HG03460 (cell line): Measurements from ENCODE around the gene AP1B1.

Source experiments
- ATAC-seq: cut with Tn5 transposase; IDR thresholded peaks from one replicate; pipeline ENCODE4 v1.9.1; 2021; ENCODE audit not compliant: unreplicated experiment

Gene AP1B1

GRCh38 chr22:29334148-29334547, 54.2 kb downstream of the AP1B1 start:
- ATAC-seq: no peak

DNA sequence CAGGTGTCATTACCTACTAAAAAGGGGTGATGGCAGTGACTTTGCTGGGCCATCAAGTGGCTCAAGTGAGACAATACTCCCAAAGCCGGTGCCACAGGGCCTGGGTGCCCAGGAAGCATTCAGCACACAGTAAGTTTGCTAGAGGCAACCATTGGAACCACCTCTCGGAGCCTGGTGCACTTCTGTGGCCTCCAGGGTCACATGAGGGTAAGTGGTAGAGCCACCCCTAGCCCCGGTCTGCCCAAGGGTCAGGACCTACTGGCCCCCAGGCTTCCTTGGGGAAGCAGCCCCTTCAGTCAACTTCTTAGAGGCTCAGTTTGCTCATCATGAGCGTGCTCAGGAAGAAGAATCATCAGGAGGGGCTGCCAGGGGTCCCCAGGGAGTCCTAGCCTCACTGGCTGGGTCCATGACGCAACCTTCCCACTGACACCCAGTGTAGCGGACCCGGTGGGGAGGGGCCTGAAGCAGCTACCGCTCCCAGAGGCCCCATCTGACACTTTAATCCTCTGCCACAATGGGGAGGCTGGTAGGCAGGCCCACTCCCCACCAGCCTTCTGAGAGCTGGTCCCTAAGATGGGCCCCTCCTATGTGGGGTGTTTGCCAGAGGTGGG, 55.4 kb downstream of the AP1B1 start:
- ATAC-seq: no peak

DNA sequence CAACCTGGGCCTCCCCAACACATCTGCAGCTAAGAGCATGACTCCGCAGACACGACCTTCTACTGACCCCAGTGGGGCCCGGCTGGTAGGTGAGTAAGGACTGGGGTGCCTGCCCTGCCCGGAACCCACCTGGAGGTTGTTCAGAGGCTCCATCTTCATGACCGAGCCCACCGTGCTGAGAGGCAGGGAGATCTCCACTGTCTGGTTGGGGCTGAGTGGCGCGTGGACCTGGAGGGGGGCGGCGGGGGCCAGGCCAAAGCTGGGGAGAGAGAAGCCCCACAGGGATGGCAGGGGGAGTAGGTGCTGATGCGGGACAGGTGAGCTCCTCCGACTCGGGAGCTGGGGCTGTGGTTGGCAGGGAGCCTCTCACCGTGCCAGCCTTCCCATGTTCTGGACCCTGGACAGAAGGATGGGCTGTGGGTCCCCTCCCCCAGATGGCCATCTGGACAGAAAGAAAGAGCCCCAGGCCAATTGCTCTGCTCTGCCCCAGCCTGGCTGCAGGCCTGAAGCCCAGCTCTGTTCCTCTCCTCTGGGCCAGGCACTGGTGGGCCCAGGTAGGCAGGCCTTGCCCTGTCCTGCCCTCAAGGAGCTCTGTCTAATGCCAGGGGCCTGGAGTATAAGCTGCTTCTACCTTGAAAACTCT, 56.6 kb downstream of the AP1B1 start:
- no peak for ATAC-seq

DNA sequence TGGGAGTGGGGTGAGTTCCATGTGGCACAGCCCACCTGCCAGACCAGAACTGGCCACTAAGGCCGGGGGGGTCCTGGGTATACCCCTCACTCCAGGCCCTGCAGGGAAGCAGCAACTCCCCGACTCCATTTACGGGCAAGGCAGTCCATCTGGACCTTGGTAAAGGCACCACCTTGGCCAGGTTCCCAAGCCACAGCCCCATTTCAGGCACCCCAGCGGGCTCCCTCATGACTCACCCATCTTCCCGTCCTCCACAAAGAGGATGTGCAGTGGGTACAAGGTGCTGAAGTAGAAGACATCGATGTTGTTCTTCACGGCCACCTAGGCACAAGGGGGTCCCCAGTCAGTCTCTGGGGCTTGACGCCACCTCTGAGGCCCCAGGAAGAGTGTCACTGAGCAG, 57.2 kb downstream of the AP1B1 start:
- ATAC-seq: no peak

DNA sequence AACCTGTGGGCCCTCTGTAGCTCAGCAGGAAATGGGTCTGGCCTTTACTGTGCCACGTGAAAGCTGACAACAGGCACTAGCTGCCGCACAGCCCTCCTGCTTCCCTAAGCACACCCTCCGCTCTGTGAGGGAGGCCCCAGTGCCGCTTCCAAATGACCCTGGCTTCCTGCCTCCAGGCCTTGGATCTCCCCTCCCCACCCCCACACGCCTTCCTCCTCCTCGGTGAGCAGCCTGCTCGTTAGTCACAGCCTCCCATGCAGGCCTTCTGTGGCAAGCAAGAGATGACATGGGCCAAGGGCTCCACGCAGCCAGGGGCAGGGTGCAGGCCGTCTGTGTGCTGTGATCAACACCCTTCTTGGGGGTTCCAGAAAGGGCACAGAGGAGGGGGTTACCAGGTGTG, 57.6 kb downstream of the AP1B1 start:
- no peak for ATAC-seq

GRCh38 chr22:29330291-29330690, 58.1 kb downstream of the AP1B1 start:
- no peak for ATAC-seq

DNA sequence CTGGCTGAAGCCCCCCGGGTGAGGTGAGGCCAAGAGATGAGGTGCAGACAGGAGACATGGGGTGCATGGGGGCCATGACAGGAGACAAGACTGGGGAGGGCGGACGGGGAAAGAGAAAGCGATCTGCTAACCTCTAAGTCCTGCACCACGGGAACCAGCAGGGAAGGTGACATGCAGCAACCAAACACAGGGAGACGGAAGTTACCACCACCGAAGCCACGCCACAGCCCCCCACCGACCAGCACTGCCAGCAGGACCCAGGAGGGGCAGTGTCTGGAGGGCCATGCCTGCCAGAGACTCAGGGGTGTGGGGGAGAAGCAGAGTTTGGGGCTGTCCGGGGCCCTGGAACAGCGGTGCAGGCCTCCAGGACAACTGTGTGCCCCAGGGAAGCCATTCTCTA, 58.8 kb downstream of the AP1B1 start:
- ATAC-seq: no peak

- no peak for ATAC-seq
These were observed 59.5 kb downstream of the AP1B1 start for GRCh38 chr22:29328566-29329500.

GRCh38 chr22:29328055-29328454, 60.3 kb downstream of the AP1B1 start:
- ATAC-seq: no peak

DNA sequence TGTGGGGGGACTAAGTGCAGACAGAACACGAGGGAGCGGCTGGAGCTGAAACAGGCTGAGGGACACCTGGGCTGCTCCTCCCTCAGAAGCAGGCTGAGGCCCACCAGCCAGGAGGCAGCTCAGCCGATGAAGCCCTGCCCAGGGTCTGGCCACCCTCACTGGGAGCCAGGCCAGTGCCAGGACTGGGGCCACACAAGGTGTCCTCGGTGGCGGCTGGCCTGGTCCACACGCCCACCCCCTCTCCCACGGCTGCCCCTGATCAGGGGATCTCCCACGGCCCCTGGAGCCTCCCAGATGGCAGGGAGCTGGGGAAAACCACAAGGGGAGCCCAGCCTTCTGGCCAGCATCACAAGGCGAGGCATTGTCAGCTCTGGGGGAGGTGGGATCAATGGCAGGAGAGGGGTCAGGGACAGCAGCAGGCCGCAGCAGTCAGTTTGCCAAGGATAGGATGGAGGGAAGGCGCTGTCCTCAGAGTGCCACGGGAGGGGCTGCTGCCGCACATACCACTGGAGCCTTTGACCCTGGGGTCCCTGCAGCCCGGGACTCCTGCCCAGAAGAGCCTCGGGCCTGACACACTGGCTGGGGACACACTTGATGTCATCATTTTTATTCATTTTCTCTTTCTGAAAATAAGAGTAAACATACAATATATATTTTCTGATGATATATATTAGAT, 61.1 kb downstream of the AP1B1 start:
- no peak for ATAC-seq

DNA sequence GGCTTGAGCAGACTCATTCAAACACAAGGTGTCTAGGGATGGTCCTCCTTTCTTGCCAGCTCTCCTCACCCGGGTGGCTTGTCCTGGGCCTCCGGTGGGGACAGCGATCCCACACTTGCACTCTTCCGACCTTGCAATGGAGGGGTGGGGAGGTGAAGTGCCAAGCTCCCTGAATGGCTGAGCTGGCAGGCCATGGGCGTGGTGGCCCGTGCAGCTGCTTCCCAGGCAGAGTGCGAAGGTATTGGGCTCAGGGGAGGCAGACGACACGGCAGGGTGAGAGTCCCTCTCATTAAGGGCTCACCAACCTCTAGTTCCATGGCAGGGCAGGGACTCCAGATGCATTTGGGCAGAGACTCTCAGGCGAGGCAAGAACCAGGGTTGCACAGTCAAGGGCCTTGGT, 61.9 kb downstream of the AP1B1 start:
- no peak for ATAC-seq

GRCh38 chr22:29325785-29326315, 62.5 kb downstream of the AP1B1 start:
- ATAC-seq: no peak

- no peak for ATAC-seq
These were observed 63.0 kb downstream of the AP1B1 start for GRCh38 chr22:29325356-29325755.

DNA sequence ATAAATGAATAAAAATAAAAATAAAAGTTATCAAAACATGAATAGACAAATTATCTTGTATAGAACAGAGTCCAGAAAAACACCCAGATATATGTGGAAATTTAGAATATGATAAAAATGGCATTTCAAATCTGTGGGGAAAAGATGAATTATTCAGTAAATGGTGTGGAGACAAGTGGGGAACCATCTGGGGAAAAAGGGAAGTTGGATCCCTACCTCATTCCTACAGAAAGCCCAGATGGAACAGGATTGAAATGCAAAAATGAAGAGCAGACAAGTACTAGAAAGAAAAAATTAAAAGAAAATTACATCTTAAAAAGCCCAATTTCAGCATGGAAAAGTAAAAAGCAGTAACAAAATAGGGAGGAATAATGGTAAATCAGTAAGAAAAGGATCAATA, 64.7 kb downstream of the AP1B1 start:
- no peak for ATAC-seq

- ATAC-seq: no peak
These were observed 67.8 kb downstream of the AP1B1 start for GRCh38 chr22:29320546-29320945.

- ATAC-seq: no peak
These were observed 69.3 kb downstream of the AP1B1 start for GRCh38 chr22:29319072-29319471.

GRCh38 chr22:29317827-29318454, 70.4 kb downstream of the AP1B1 start:
- no peak for ATAC-seq

DNA sequence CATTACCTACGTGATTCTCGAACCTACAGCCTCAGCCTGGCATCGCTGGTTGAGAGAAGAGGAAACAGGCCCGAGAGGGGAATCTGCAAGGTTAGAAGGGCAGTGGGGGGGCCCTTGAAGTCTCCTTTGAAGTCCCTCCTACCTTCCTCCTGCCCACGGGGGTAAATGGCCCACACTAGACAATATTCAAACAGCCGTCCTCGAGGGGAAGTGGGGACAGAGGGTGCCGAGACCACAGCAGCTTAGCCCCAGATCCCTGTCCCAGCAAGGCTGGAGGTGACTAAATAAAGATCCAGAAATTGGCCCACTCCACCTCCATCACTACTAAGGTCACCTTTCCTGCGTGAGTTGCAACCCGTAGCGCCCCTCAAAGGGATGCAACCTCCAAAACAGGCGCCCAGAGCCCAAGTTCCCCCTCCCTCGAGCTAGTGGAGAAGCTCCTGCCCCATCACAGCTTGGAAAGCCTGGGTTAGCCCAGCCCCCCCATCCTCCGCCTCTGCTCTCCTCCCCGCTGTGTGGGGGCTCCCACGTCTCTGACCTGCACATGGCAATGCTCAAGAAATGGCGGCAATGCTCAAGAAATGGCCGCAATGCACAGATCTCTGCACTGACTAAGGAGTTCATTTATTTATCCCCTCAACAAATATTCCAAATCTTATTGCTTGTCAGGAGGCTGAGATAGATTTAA, 72.1 kb downstream of the AP1B1 start:
- ATAC-seq: no peak

GRCh38 chr22:29315286-29316140, 72.9 kb downstream of the AP1B1 start, which contains the start of gene RASL10A:
Gene RASL10A (minus strand): TSS chr22:29315697. CDS start chr22:29315246, 451 bp downstream.
- ATAC-seq: no peak
